H9 (cell line): ENCODE results near the gene VPS13A. TPM values are rescaled to one million over a fixed set of nuclear protein-coding genes. Genes with fewer than 3 reads are reported as not detected.

Experiments used
- DNase-seq: peaks from one replicate; pipeline ENCODE4 v3.0.0-alpha.2; 2017
- H2AFZ ChIP-seq: one replicate; pipeline ENCODE4 v1.6.1; 2013; ENCODE audit warnings: mild to moderate bottlenecking, low read length, control low read depth, moderate library complexity
- H2AK5ac ChIP-seq: 2 replicates; pipeline ENCODE4 v1.6.1; 2013; ENCODE audit warnings: low read length, control low read depth, mixed read lengths; ENCODE audit not compliant: insufficient read length
- H2BK120ac ChIP-seq: one replicate; pipeline ENCODE4 v1.6.1; 2013; ENCODE audit warnings: low read depth, mild to moderate bottlenecking, low read length, control low read depth, inconsistent platforms; ENCODE audit not compliant: poor library complexity, severe bottlenecking
- H2BK12ac ChIP-seq: 2 replicates; pipeline ENCODE4 v1.6.1; 2013; ENCODE audit warnings: low read length, control low read depth, mixed read lengths, low read depth; ENCODE audit not compliant: insufficient read length
- H2BK15ac ChIP-seq: 2 replicates; pipeline ENCODE4 v1.6.1; 2013; ENCODE audit warnings: low read depth, low read length, control low read depth
- H2BK20ac ChIP-seq: one replicate; pipeline ENCODE4 v1.6.1; 2013; ENCODE audit warnings: low read depth, mild to moderate bottlenecking, low read length, control low read depth, inconsistent platforms; ENCODE audit not compliant: poor library complexity, severe bottlenecking
- H2BK5ac ChIP-seq: 2 replicates; pipeline ENCODE4 v1.6.1; 2013; ENCODE audit warnings: low read length, control low read depth, mixed read lengths; ENCODE audit not compliant: insufficient read length
- H3K14ac ChIP-seq: 2 replicates; pipeline ENCODE4 v1.6.1; 2013; ENCODE audit warnings: low read length, control low read depth; ENCODE audit not compliant: insufficient read depth
- H3K18ac ChIP-seq: 2 replicates; pipeline ENCODE4 v1.6.1; 2013; ENCODE audit warnings: low read depth, mild to moderate bottlenecking, mixed read lengths, low read length, control low read depth; ENCODE audit not compliant: insufficient read length
- H3K23ac ChIP-seq: 2 replicates; pipeline ENCODE4 v1.6.1; 2013; ENCODE audit warnings: low read length, control low read depth, mixed read lengths, low read depth; ENCODE audit not compliant: insufficient read length
- H3K23me2 ChIP-seq: 2 replicates; pipeline ENCODE4 v1.6.1; 2013; ENCODE audit warnings: low read depth, mild to moderate bottlenecking, mixed read lengths, low read length, control low read depth; ENCODE audit not compliant: insufficient read length, poor library complexity, severe bottlenecking
- H3K27ac ChIP-seq: 2 replicates; pipeline ENCODE4 v1.5.1; 2013; ENCODE audit warnings: low read length, control low read depth, mixed read lengths, low read depth; ENCODE audit not compliant: insufficient read length
- H3K27me3 ChIP-seq: 2 replicates; pipeline ENCODE4 v1.6.1; 2013; ENCODE audit warnings: low read length, control low read depth, inconsistent platforms; ENCODE audit not compliant: insufficient read depth
- H3K4ac ChIP-seq: 2 replicates; pipeline ENCODE4 v1.6.1; 2013; ENCODE audit warnings: low read depth, mild to moderate bottlenecking, control low read depth, inconsistent platforms, low read length, moderate library complexity
- H3K4me1 ChIP-seq: 2 replicates; pipeline ENCODE4 v1.6.1; 2013; ENCODE audit warnings: low read length, control low read depth, inconsistent platforms; ENCODE audit not compliant: insufficient read depth
- H3K4me2 ChIP-seq: 2 replicates; pipeline ENCODE4 v1.6.1; 2013; ENCODE audit warnings: low read length, control low read depth, mixed read lengths; ENCODE audit not compliant: insufficient read length, insufficient read depth
- H3K56ac ChIP-seq: 2 replicates; pipeline ENCODE4 v1.6.1; 2013; ENCODE audit warnings: low read depth, mild to moderate bottlenecking, mixed read lengths, low read length, control low read depth; ENCODE audit not compliant: insufficient read length
- H3K79me1 ChIP-seq: 2 replicates; pipeline ENCODE4 v1.6.1; 2013; ENCODE audit warnings: low read depth, mild to moderate bottlenecking, moderate library complexity, low read length, control low read depth, inconsistent platforms; ENCODE audit not compliant: insufficient read depth, poor library complexity, severe bottlenecking
- H3K79me2 ChIP-seq: 2 replicates; pipeline ENCODE4 v1.6.1; 2013; ENCODE audit warnings: low read length, control low read depth, inconsistent platforms; ENCODE audit not compliant: insufficient read depth
- H3K9ac ChIP-seq: 2 replicates; pipeline ENCODE4 v1.6.1; 2013; ENCODE audit warnings: low read length, control low read depth, mixed read lengths; ENCODE audit not compliant: insufficient read length; ENCODE audit errors: extremely low read depth
- H3K9me3 ChIP-seq: one replicate; pipeline ENCODE4 v1.6.1; 2013; ENCODE audit warnings: low read depth, low read length, inconsistent platforms; ENCODE audit not compliant: control insufficient read depth
- H3T11ph ChIP-seq: one replicate; pipeline ENCODE4 v1.6.1; 2013; ENCODE audit warnings: mild to moderate bottlenecking, low read length, control low read depth, inconsistent platforms
- H4K20me1 ChIP-seq: one replicate; pipeline ENCODE4 v1.6.1; 2013; ENCODE audit not compliant: control insufficient read depth, insufficient read length, insufficient read depth
- H4K5ac ChIP-seq: 2 replicates; pipeline ENCODE4 v1.6.1; 2013; ENCODE audit warnings: low read depth, mild to moderate bottlenecking, mixed read lengths, low read length, control low read depth; ENCODE audit not compliant: insufficient read length
- H4K8ac ChIP-seq: replicated peaks from 2 replicates; pipeline ENCODE4 v1.6.1; 2013; ENCODE audit warnings: low read length, control low read depth, mixed read lengths, low read depth; ENCODE audit not compliant: insufficient read length
- H4K91ac ChIP-seq: 2 replicates; pipeline ENCODE4 v1.6.1; 2013; ENCODE audit warnings: low read depth, mild to moderate bottlenecking, moderate library complexity, mixed read lengths, low read length, control low read depth; ENCODE audit not compliant: insufficient read length
- H3K27ac Mint-ChIP-seq, 3 experiments: 2 replicates in 2 of 3; 3 replicates in 1 of 3; pipeline ENCODE4 v1.8.0; 2020 to 2021; ENCODE audit warnings: mixed read lengths in 3 of 3, mild to moderate bottlenecking in 1 of 3, moderate library complexity in 1 of 3
- H3K27me3 Mint-ChIP-seq: 2 replicates; pipeline ENCODE4 v1.8.0; 2021; ENCODE audit warnings: low read depth, mild to moderate bottlenecking, moderate library complexity, mixed read lengths
- H3K36me3 Mint-ChIP-seq, 3 experiments: 2 replicates in 2 of 3; 3 replicates in 1 of 3; pipeline ENCODE4 v1.8.0; 2020 to 2021; ENCODE audit warnings: low read depth in 3 of 3, mixed read lengths in 3 of 3; ENCODE audit not compliant: insufficient read depth in 1 of 3
- H3K4me1 Mint-ChIP-seq, 2 experiments: 2 replicates each; pipeline ENCODE4 v1.8.0; 2020; ENCODE audit warnings: mixed read lengths in 2 of 2
- H3K4me3 Mint-ChIP-seq, 2 experiments: 2 replicates in 1 of 2; 3 replicates in 1 of 2; pipeline ENCODE4 v1.8.0; 2020 to 2021; ENCODE audit warnings: mild to moderate bottlenecking in 2 of 2, mixed read lengths in 2 of 2, moderate library complexity in 1 of 2
- H3K9me3 Mint-ChIP-seq, 2 experiments: 2 replicates in 1 of 2; 3 replicates in 1 of 2; pipeline ENCODE4 v1.8.0; 2020; ENCODE audit warnings: mild to moderate bottlenecking in 2 of 2, mixed read lengths in 2 of 2, moderate library complexity in 1 of 2
- CTCF ChIP-seq: fragments of 200-600 bp; sonication (generic); conservative IDR thresholded peaks from 3 replicates; pipeline ENCODE4 v1.8.0; 2021; ENCODE audit warnings: antibody characterized with exemption, mild to moderate bottlenecking
- WGBS: extraction: QIAGEN DNeasy Blood & Tissue Kit; methylation state at CpG from one replicate; pipeline ENCODE4 v1.1.7; 2013; ENCODE audit warnings: missing lambda C conversion rate, low lambda C conversion rate, mixed read lengths; ENCODE audit not compliant: insufficient read length; ENCODE audit errors: extremely low coverage; 5-methylcytosine and 5-hydroxymethylcytosine counted together
- total RNA-seq: library from RNA; stranded (reverse); gene quantifications from 2 replicates; pipeline ENCODE4 v1.2.1, GENCODE V29; 2021

Gene VPS13A
- total RNA-seq, 1 experiment from 2014 or later, result 34.0 TPM

GRCh38 chr9:77237896-77238295 lies 60.6 kb downstream of the VPS13A start:
- H3K14ac ChIP-seq, result no peak overlapping the region
- H3K79me1 ChIP-seq, result no peaks in the 10 kb centered on the region
- no peak overlapping the region for H4K5ac ChIP-seq
- H2BK15ac ChIP-seq, result no peak overlapping the region
- no peak overlapping the region for H3K23ac ChIP-seq
- no peak overlapping the region for H3K27ac Mint-ChIP-seq
- H3K27me3 ChIP-seq, result no peaks in the 10 kb centered on the region
- no peak overlapping the region for H2BK120ac ChIP-seq
- no peaks in the 10 kb centered on the region for H3K23me2 ChIP-seq
- no peak overlapping the region for H3K9ac ChIP-seq
- peaks cover 4 to 20% (median 17%) of the 10 kb centered on the region in 3 experiments; a peak in 6 of 7 replicates for H3K36me3 Mint-ChIP-seq
- H3K79me2 ChIP-seq, result no peaks in the 10 kb centered on the region
- H2BK12ac ChIP-seq, result no peak overlapping the region
- H3K9me3 ChIP-seq, result no peaks in the 10 kb centered on the region
- H4K8ac ChIP-seq, result no peak overlapping the region
- H3K4me1 Mint-ChIP-seq, result no peaks in the 10 kb centered on the region
- H2AFZ ChIP-seq, result no peak overlapping the region
- H3K4me1 ChIP-seq, result no peaks in the 10 kb centered on the region
- H3K27ac ChIP-seq, result no peak overlapping the region
- no CpG with 5 or more reads among the region's 2 CpGs for WGBS
- no peak for DNase-seq
- no peaks in the 10 kb centered on the region for H3K9me3 Mint-ChIP-seq
- H3K4me2 ChIP-seq, result no peak overlapping the region
- H3T11ph ChIP-seq, result no peak overlapping the region
- no peak overlapping the region for H3K56ac ChIP-seq
- no peak overlapping the region for H3K4ac ChIP-seq
- no peak overlapping the region for H2BK5ac ChIP-seq
- TF ChIP-seq CTCF, result no peak
- H3K27me3 Mint-ChIP-seq, result no peaks in the 10 kb centered on the region
- H3K18ac ChIP-seq, result no peak overlapping the region
- no peaks in the 10 kb centered on the region for H4K20me1 ChIP-seq
- no peak overlapping the region for H2AK5ac ChIP-seq
- no peak overlapping the region for H3K4me3 Mint-ChIP-seq
- H4K91ac ChIP-seq, result no peak overlapping the region
- no peak overlapping the region for H2BK20ac ChIP-seq
